Upper lobe of left lung (tissue), 6 donors: ENCODE data around the gene USP4. TPM values are rescaled to one million over a fixed set of nuclear protein-coding genes. Genes with fewer than 3 reads are reported as not detected.

Source experiments
- ATAC-seq, 2 donors: fragments of 200-7000 bp; cut with Tn5 transposase; one replicate each; pipeline ENCODE4 v1.9.1; 2022; ENCODE audit warnings: mild to moderate bottlenecking in 2 of 2, moderate library complexity in 2 of 2; ENCODE audit not compliant: low FRiP score in 2 of 2
- DNase-seq, 2 donors: peaks; one replicate each; pipeline ENCODE4 v3.0.0-alpha.2; 2019 to 2020
- H3K27ac ChIP-seq, 4 donors: fragments of 200-600 bp; sonication (generic); one replicate each; pipeline ENCODE4 v1.5.1; 2016 to 2019
- H3K27me3 ChIP-seq, 4 donors: fragments of 200-600 bp; sonication (generic); one replicate each; pipeline ENCODE4 v1.5.1; 2017 to 2019
- H3K36me3 ChIP-seq, 4 donors: fragments of 200-600 bp; sonication (generic); one replicate each; pipeline ENCODE4 v1.5.1; 2016 to 2019
- H3K4me1 ChIP-seq, 4 donors: fragments of 200-600 bp; sonication (generic); one replicate each; pipeline ENCODE4 v1.5.1; 2018 to 2019
- H3K4me3 ChIP-seq, 4 donors: fragments of 200-600 bp; sonication (generic); one replicate each; pipeline ENCODE4 v1.5.1; 2017 to 2019; ENCODE audit warnings: mild to moderate bottlenecking in 2 of 4, moderate library complexity in 1 of 4
- H3K9me3 ChIP-seq, 4 donors: fragments of 200-600 bp; sonication (generic); one replicate each; pipeline ENCODE4 v1.5.1; 2018 to 2019
- EP300 ChIP-seq, 4 donors: sonication (generic); formaldehyde crosslinking; IDR thresholded peaks; one replicate each; pipeline ENCODE4 v1.5.1; 2017; ENCODE audit warnings: antibody characterized with exemption in 4 of 4, control low read depth in 2 of 4
- POLR2A ChIP-seq, 4 donors: fragments of 450-650 bp; IDR thresholded peaks; one replicate each; pipeline ENCODE4 v1.5.1; 2016 to 2017; ENCODE audit warnings: antibody characterized with exemption in 4 of 4, mild to moderate bottlenecking in 2 of 4
- POLR2AphosphoS5 ChIP-seq, 2 donors: sonication (generic); formaldehyde crosslinking; IDR thresholded peaks; one replicate each; pipeline ENCODE4 v1.5.1; 2017; ENCODE audit warnings: antibody characterized with exemption in 2 of 2
- WGBS, 2 donors: methylation state at CpG; one replicate each; pipeline ENCODE4 v1.1.5; 2017 to 2018; 5-methylcytosine and 5-hydroxymethylcytosine counted together
- total RNA-seq, 6 donors: library from RNA; depleted of rRNA in 4 of 6; stranded (reverse); fragments of >200 nt in 4 of 6; gene quantifications; one replicate each; pipeline versions ENCODE4 v1.1.0 to v1.2.1, GENCODE V29; 2016 to 2021
- TF ChIP-seq, protein P1 (sequence below), 6 experiments: fragments of 450-650 bp in 4 of 6; fragments of 200-600 bp in 2 of 6; sonication (generic) in 2 of 6; IDR thresholded peaks; one replicate each; pipeline ENCODE4 v1.5.1; 2016 to 2019; ENCODE audit warnings: antibody characterized with exemption in 6 of 6
- donor health status: DM: no; HTN: no; CAD: no; lungs with moderate emphysema.
- donor health status: DM: no; HTN: yes; CAD: no; lungs with severe emphysema.

Gene USP4
- total RNA-seq, 6 donors from 2014 or later, result 28.1 to 190 (median 66.9) TPM

GRCh38 chr3:49313896-49314688 lies 25.8 kb downstream of the USP4 start:
- H3K36me3 ChIP-seq, result peaks cover 21 to 94% (median 68%) of the 10 kb centered on the region in 4 donors
- no peaks in the 10 kb centered on the region for H3K9me3 ChIP-seq
- ATAC-seq (no peak), DNase-seq (no peak)
- H3K27me3 ChIP-seq, result no peaks in the 10 kb centered on the region
- TF ChIP-seq EP300 (IDR thresholded peaks at IDR 0.05) (no peak), POLR2AphosphoS5 (IDR thresholded peaks at IDR 0.05) (no peak), POLR2A (IDR thresholded peaks at IDR 0.05) (no peak)
- TF ChIP-seq, protein P1, sequence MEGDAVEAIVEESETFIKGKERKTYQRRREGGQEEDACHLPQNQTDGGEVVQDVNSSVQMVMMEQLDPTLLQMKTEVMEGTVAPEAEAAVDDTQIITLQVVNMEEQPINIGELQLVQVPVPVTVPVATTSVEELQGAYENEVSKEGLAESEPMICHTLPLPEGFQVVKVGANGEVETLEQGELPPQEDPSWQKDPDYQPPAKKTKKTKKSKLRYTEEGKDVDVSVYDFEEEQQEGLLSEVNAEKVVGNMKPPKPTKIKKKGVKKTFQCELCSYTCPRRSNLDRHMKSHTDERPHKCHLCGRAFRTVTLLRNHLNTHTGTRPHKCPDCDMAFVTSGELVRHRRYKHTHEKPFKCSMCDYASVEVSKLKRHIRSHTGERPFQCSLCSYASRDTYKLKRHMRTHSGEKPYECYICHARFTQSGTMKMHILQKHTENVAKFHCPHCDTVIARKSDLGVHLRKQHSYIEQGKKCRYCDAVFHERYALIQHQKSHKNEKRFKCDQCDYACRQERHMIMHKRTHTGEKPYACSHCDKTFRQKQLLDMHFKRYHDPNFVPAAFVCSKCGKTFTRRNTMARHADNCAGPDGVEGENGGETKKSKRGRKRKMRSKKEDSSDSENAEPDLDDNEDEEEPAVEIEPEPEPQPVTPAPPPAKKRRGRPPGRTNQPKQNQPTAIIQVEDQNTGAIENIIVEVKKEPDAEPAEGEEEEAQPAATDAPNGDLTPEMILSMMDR (IDR thresholded peaks at IDR 0.05), result no peak
- no peak overlapping the region for H3K4me3 ChIP-seq
- 90 to 91% methylated on average over 1 of the region's 1 CpG for WGBS, 2 donors
- H3K27ac ChIP-seq, result no peak overlapping the region
- H3K4me1 ChIP-seq, result no peaks in the 10 kb centered on the region

GRCh38 chr3:49311283-49311682 lies 28.6 kb downstream of the USP4 start:
- peaks cover 13 to 93% (median 62%) of the 10 kb centered on the region in 4 donors for H3K36me3 ChIP-seq
- no peaks in the 10 kb centered on the region for H3K4me1 ChIP-seq
- DNase-seq (no peak), ATAC-seq (no peak)
- no peak overlapping the region for H3K4me3 ChIP-seq
- H3K27me3 ChIP-seq, result no peaks in the 10 kb centered on the region
- WGBS, 2 donors, result 95 to 98% methylated on average over 3 of the region's 3 CpGs
- no peak overlapping the region for H3K27ac ChIP-seq
- TF ChIP-seq EP300 (IDR thresholded peaks at IDR 0.05) (no peak), POLR2AphosphoS5 (IDR thresholded peaks at IDR 0.05) (no peak), POLR2A (IDR thresholded peaks at IDR 0.05) (no peak)
- TF ChIP-seq, protein P1 (IDR thresholded peaks at IDR 0.05), result no peak
- H3K9me3 ChIP-seq, result no peaks in the 10 kb centered on the region

- no peak overlapping the region for H3K4me3 ChIP-seq
- TF ChIP-seq POLR2AphosphoS5 (IDR thresholded peaks at IDR 0.05) (no peak), POLR2A (IDR thresholded peaks at IDR 0.05) (no peak), EP300 (IDR thresholded peaks at IDR 0.05) (no peak)
- TF ChIP-seq, protein P1 (IDR thresholded peaks at IDR 0.05), result no peak
- no peaks in the 10 kb centered on the region for H3K4me1 ChIP-seq
- DNase-seq (no peak), ATAC-seq (no peak)
- H3K27me3 ChIP-seq, result no peaks in the 10 kb centered on the region
- H3K27ac ChIP-seq, result no peak overlapping the region
- peaks cover 16 to 93% (median 62%) of the 10 kb centered on the region in 4 donors for H3K36me3 ChIP-seq
- H3K9me3 ChIP-seq, result no peaks in the 10 kb centered on the region
- 100% methylated on average over 1 of the region's 1 CpG for WGBS, 2 donors
Measured at GRCh38 chr3:49310677-49311076, 29.2 kb downstream of the USP4 start.

DNA sequence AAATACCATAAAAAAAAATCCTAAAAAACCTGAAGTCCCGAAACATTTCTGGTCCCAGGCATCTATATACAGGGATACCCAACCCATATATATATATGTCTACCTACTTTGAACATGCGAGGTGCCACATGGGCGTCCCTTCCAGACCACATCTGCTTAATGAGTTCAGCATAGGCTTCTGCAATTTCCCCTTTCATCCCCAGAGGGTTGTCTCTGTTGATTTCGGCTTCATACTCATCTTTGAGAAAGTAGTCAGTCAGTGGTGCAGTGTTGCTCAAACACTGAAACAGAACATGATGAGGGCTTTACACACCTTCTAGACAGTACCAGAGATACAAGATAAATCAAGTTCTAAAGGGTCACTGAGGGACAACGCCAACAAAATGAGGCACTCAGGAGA lies 34.2 kb downstream of the USP4 start:
- no peaks in the 10 kb centered on the region for H3K9me3 ChIP-seq
- TF ChIP-seq, protein P1 (IDR thresholded peaks at IDR 0.05), result no peak
- TF ChIP-seq POLR2A (IDR thresholded peaks at IDR 0.05), result no peak
- TF ChIP-seq POLR2AphosphoS5 (IDR thresholded peaks at IDR 0.05), result no peak
- no peak for TF ChIP-seq EP300 (IDR thresholded peaks at IDR 0.05)
- H3K36me3 ChIP-seq, result peaks cover 32 to 95% (median 77%) of the 10 kb centered on the region in 4 donors
- H3K4me1 ChIP-seq, result no peaks in the 10 kb centered on the region
- H3K4me3 ChIP-seq, result no peak overlapping the region
- H3K27ac ChIP-seq, result no peak overlapping the region
- DNase-seq (no peak), ATAC-seq (no peak)
- WGBS, 2 donors, result 89 to 96% methylated on average over 5 of the region's 5 CpGs
- H3K27me3 ChIP-seq, result no peaks in the 10 kb centered on the region
